Heart left ventricle (tissue), 16 donors: ENCODE results near the gene TTC5. TPM values are rescaled to one million over a fixed set of nuclear protein-coding genes. Genes with fewer than 3 reads are reported as not detected.

Source experiments
- ATAC-seq, 4 donors: fragments of 200-7000 bp; cut with Tn5 transposase; one replicate each; pipeline ENCODE4 v1.9.1; 2020 to 2022; ENCODE audit warnings: moderate library complexity in 4 of 4, mild to moderate bottlenecking in 3 of 4, moderate number of reproducible peaks in 1 of 4
- DNase-seq, 5 donors: peaks; one replicate each; pipeline ENCODE4 v3.0.0-alpha.2; 2020
- H3K27ac ChIP-seq, 12 donors: fragments of 200-600 bp; sonication (generic) in 4 of 12; one replicate each; pipeline versions ENCODE4 v1.5.0 to v1.8.0; 2016 to 2022; ENCODE audit warnings: mild to moderate bottlenecking in 2 of 12
- H3K27me3 ChIP-seq, 9 donors: fragments of 200-600 bp; sonication (generic) in 2 of 9; one replicate each; pipeline versions ENCODE4 v1.5.1 to v1.8.0; 2016 to 2022; ENCODE audit warnings: mild to moderate bottlenecking in 3 of 9
- H3K36me3 ChIP-seq, 9 donors: fragments of 200-600 bp; sonication (generic) in 2 of 9; one replicate each; pipeline versions ENCODE4 v1.5.0 to v1.8.0; 2018 to 2022; ENCODE audit warnings: mild to moderate bottlenecking in 2 of 9
- H3K4me1 ChIP-seq, 12 donors: fragments of 200-600 bp; sonication (generic) in 4 of 12; one replicate each; pipeline versions ENCODE4 v1.5.0 to v1.8.0; 2016 to 2022; ENCODE audit warnings: mild to moderate bottlenecking in 3 of 12
- H3K4me3 ChIP-seq, 12 donors: fragments of 200-600 bp; sonication (generic) in 4 of 12; one replicate each; pipeline versions ENCODE4 v1.5.0 to v1.8.0; 2017 to 2022; ENCODE audit warnings: mild to moderate bottlenecking in 9 of 12, moderate library complexity in 4 of 12
- H3K9me3 ChIP-seq, 12 donors: fragments of 200-600 bp; sonication (generic) in 4 of 12; one replicate each; pipeline versions ENCODE4 v1.5.0 to v1.8.0; 2016 to 2022; ENCODE audit warnings: mild to moderate bottlenecking in 1 of 12
- CTCF ChIP-seq, 12 donors: fragments of 200-600 bp; sonication (generic) in 4 of 12; IDR thresholded peaks; one replicate each; pipeline versions ENCODE4 v1.5.0 to v1.8.0; 2018 to 2022; ENCODE audit warnings: antibody characterized with exemption in 12 of 12, mild to moderate bottlenecking in 5 of 12
- POLR2A ChIP-seq, 2 donors: fragments of 450-650 bp; IDR thresholded peaks; one replicate each; pipeline ENCODE4 v1.6.1; 2017; ENCODE audit warnings: antibody characterized with exemption in 2 of 2, mild to moderate bottlenecking in 2 of 2, moderate library complexity in 2 of 2
- WGBS, 4 donors: extraction: QIAGEN DNeasy Blood & Tissue Kit in 2 of 4; methylation state at CpG; one replicate each; pipeline versions ENCODE4 v1.1.5 to v1.1.7; 2013 to 2018; 5-methylcytosine and 5-hydroxymethylcytosine counted together
- intact Hi-C, 10 donors: fragments of 100-400 bp; cut with DNase I; formaldehyde crosslinking; loops; one replicate each; pipeline versions ENCODE4 v1.11.1 to v1.14.2; 2022
- polyA plus RNA-seq, 2 donors: library from polyadenylated mRNA; stranded (reverse); fragments of 200-250 nt; gene quantifications; one replicate each; pipeline ENCODE4 v1.2.3, GENCODE V29; 2013
- total RNA-seq, 9 donors: library from RNA; depleted of rRNA in 2 of 9; stranded (reverse); fragments of >200 nt in 2 of 9; fragmentation: NEBNext Ultra II Directional in 3 of 9; extraction: Animal tissue kit (Norgen Biotek cat#: 25700) in 3 of 9; gene quantifications; one replicate each; pipeline versions ENCODE4 v1.1.0 to v1.2.4, GENCODE V29; 2016 to 2023
- donor health status: ischemic (EF 13 %, LVEDD 7.1; RV severe dilation, severe dysfunction).
- donor health status: healthy with polysubstance abuse.
- donor health status: DM: no; HTN: yes; CAD: no.
- donor health status: DM: no; HTN: no; CAD: no.
- donor health status: ischemic (EF 25% LVEDD 6.9; RV normal size, moderate dysfunction).
- donor health status: ischemic (EF 25% LVEDD 5.7; RV mildly dilated, moderate dysfunction).
- donor health status: healthy.
- donor health status: DM: yes; HTN: yes; CAD: no.
- donor health status: ischemic (EF 35%, LVEDD 5.7; RV mildly dilated, moderate dysfunction).
- donor health status: nonischemic (EF 11% LVEDD 7.7; RV severe dilation, severe dysfunction).
- donor health status: DM: yes; HTN: yes; CAD: no.
- donor health status: PGD.
- donor health status: ischemic (EF 29% LVEDD 5.4; RV normal size, mild dysfunction).
- donor health status: nonischemic (EF 23%, LVEDD 6.1; RV moderate dilation, normal function).

TTC5 gene
- total and polyA plus RNA-seq, 11 donors: 3.2 to 17.0 (median 8.7) TPM

GRCh38 chr14:20247646-20248246 is 58.0 kb downstream of the TTC5 start:
- Histone ChIP-seq H3K4me3 (no peak overlapping the region), H3K36me3 (no peaks in the 10 kb centered on the region), H3K27me3 (no peaks in the 10 kb centered on the region), H3K27ac (no peak overlapping the region), H3K4me1 (no peaks in the 10 kb centered on the region), H3K9me3 (peaks cover 0 to 23% (median 4%) of the 10 kb centered on the region in 12 donors)
- TF ChIP-seq CTCF (IDR thresholded peaks at IDR 0.05) (no peak), POLR2A (IDR thresholded peaks at IDR 0.05) (no peak)
- ATAC-seq (no peak), DNase-seq (no peak)
- WGBS, 4 donors: 51 to 64% (median 59%) methylated on average over 3 of the region's 3 CpGs
- intact Hi-C loops: no loop called here

Other genes starting within 250 kb of the TTC5 start
- gene OR4L1, start 245.9 kb downstream of the TTC5 start, total RNA-seq: not detected
- not detected for gene OR4L1, start 245.9 kb downstream of the TTC5 start, polyA plus RNA-seq
- gene OR4K17, start 195.2 kb downstream of the TTC5 start, total RNA-seq: not detected
- gene OR4K17, start 195.2 kb downstream of the TTC5 start, polyA plus RNA-seq: not detected
- gene OR4N5, start 167.1 kb downstream of the TTC5 start, total RNA-seq: not detected
- gene OR4N5, start 167.1 kb downstream of the TTC5 start, polyA plus RNA-seq: not detected
- not detected for gene OR11G2, start 115.1 kb downstream of the TTC5 start, total RNA-seq
- gene OR11G2, start 115.1 kb downstream of the TTC5 start, polyA plus RNA-seq: not detected
- not detected for gene OR11H6, start 82.2 kb downstream of the TTC5 start, total RNA-seq
- gene OR11H6, start 82.2 kb downstream of the TTC5 start, polyA plus RNA-seq: not detected
- not detected for gene OR11H7, start 77.0 kb downstream of the TTC5 start, total RNA-seq
- gene OR11H7, start 77.0 kb downstream of the TTC5 start, polyA plus RNA-seq: not detected
- not detected for gene OR11H4, start 66.7 kb downstream of the TTC5 start, total RNA-seq
- not detected for gene OR11H4, start 66.7 kb downstream of the TTC5 start, polyA plus RNA-seq
- 10 to 100 TPM; 24.5 to 85.6 (median 53.0) TPM for gene CCNB1IP1, start 27.3 kb upstream of the TTC5 start, total RNA-seq
- 10 to 100 TPM; 84.9 to 99.1 TPM for gene CCNB1IP1, start 27.3 kb upstream of the TTC5 start, polyA plus RNA-seq
- 10 to 100 TPM in 7 of 9 donors, 1 to 10 TPM in 2; 6.8 to 20.0 (median 16.2) TPM for gene PARP2, start 37.7 kb upstream of the TTC5 start, total RNA-seq
- gene PARP2, start 37.7 kb upstream of the TTC5 start, polyA plus RNA-seq: 10 to 100 TPM; 10.1 to 21.1 TPM
- 10 to 100 TPM in 4 of 9 donors, 1 to 10 TPM in 5; 4.1 to 31.3 (median 9.8) TPM for gene TEP1, start 107.5 kb upstream of the TTC5 start, total RNA-seq
- gene TEP1, start 107.5 kb upstream of the TTC5 start, polyA plus RNA-seq: 1 to 10 TPM; 7.4 to 9.0 TPM
- gene KLHL33, start 130.2 kb upstream of the TTC5 start, total RNA-seq: under 1 TPM; 0.07 to 1.00 (median 0.58) TPM
- gene KLHL33, start 130.2 kb upstream of the TTC5 start, polyA plus RNA-seq: under 1 TPM; 0.25 to 0.61 TPM
- gene OSGEP, start 148.9 kb upstream of the TTC5 start, total RNA-seq: 10 to 100 TPM; 16.1 to 40.9 (median 18.5) TPM
- 10 to 100 TPM; 21.6 to 30.0 TPM for gene OSGEP, start 148.9 kb upstream of the TTC5 start, polyA plus RNA-seq
- 10 to 100 TPM; 60.4 to 92.6 (median 76.4) TPM for gene APEX1, start 149.3 kb upstream of the TTC5 start, total RNA-seq
- 100 to 1,000 TPM in 1 of 2 donors, 10 to 100 TPM in 1; 47.9 to 109 TPM for gene APEX1, start 149.3 kb upstream of the TTC5 start, polyA plus RNA-seq
- 10 to 100 TPM; 12.3 to 25.3 (median 18.0) TPM for gene PIP4P1, start 155.5 kb upstream of the TTC5 start, total RNA-seq
- 10 to 100 TPM; 13.9 to 39.8 TPM for gene PIP4P1, start 155.5 kb upstream of the TTC5 start, polyA plus RNA-seq
- 10 to 100 TPM in 6 of 9 donors, 1 to 10 TPM in 3; 4.2 to 38.5 (median 10.5) TPM for gene PNP, start 163.5 kb upstream of the TTC5 start, total RNA-seq
- gene PNP, start 163.5 kb upstream of the TTC5 start, polyA plus RNA-seq: 10 to 100 TPM in 1 of 2 donors, 1 to 10 TPM in 1; 5.9 to 29.8 TPM
- gene RNASE10, start 199.6 kb upstream of the TTC5 start, total RNA-seq: under 1 TPM in 5 of 9 donors, not detected in 4; 0.21 to 0.34 (median 0.27) TPM
- gene RNASE10, start 199.6 kb upstream of the TTC5 start, polyA plus RNA-seq: not detected